ENCODE results near the gene ARMH3. TPM values are rescaled to one million over a fixed set of nuclear protein-coding genes. Genes with fewer than 3 reads are reported as not detected.
A peak's percentile ranks its signal among the peaks of the same experiment; 100 is the strongest.
"Not testable (repeated sequence)": the region's sequence is repeated elsewhere in the genome, so short reads cannot be mapped to it uniquely, and the experiment has no call there.

The ARMH3 gene
- total and polyA plus RNA-seq, 2 experiments from 2014 or later: 8.7 to 11.1 TPM

GRCh38 chr10:102059987-102060386 lies 4.0 kb upstream of the ARMH3 start (continued):
- TF ChIP-seq, protein P1, sequence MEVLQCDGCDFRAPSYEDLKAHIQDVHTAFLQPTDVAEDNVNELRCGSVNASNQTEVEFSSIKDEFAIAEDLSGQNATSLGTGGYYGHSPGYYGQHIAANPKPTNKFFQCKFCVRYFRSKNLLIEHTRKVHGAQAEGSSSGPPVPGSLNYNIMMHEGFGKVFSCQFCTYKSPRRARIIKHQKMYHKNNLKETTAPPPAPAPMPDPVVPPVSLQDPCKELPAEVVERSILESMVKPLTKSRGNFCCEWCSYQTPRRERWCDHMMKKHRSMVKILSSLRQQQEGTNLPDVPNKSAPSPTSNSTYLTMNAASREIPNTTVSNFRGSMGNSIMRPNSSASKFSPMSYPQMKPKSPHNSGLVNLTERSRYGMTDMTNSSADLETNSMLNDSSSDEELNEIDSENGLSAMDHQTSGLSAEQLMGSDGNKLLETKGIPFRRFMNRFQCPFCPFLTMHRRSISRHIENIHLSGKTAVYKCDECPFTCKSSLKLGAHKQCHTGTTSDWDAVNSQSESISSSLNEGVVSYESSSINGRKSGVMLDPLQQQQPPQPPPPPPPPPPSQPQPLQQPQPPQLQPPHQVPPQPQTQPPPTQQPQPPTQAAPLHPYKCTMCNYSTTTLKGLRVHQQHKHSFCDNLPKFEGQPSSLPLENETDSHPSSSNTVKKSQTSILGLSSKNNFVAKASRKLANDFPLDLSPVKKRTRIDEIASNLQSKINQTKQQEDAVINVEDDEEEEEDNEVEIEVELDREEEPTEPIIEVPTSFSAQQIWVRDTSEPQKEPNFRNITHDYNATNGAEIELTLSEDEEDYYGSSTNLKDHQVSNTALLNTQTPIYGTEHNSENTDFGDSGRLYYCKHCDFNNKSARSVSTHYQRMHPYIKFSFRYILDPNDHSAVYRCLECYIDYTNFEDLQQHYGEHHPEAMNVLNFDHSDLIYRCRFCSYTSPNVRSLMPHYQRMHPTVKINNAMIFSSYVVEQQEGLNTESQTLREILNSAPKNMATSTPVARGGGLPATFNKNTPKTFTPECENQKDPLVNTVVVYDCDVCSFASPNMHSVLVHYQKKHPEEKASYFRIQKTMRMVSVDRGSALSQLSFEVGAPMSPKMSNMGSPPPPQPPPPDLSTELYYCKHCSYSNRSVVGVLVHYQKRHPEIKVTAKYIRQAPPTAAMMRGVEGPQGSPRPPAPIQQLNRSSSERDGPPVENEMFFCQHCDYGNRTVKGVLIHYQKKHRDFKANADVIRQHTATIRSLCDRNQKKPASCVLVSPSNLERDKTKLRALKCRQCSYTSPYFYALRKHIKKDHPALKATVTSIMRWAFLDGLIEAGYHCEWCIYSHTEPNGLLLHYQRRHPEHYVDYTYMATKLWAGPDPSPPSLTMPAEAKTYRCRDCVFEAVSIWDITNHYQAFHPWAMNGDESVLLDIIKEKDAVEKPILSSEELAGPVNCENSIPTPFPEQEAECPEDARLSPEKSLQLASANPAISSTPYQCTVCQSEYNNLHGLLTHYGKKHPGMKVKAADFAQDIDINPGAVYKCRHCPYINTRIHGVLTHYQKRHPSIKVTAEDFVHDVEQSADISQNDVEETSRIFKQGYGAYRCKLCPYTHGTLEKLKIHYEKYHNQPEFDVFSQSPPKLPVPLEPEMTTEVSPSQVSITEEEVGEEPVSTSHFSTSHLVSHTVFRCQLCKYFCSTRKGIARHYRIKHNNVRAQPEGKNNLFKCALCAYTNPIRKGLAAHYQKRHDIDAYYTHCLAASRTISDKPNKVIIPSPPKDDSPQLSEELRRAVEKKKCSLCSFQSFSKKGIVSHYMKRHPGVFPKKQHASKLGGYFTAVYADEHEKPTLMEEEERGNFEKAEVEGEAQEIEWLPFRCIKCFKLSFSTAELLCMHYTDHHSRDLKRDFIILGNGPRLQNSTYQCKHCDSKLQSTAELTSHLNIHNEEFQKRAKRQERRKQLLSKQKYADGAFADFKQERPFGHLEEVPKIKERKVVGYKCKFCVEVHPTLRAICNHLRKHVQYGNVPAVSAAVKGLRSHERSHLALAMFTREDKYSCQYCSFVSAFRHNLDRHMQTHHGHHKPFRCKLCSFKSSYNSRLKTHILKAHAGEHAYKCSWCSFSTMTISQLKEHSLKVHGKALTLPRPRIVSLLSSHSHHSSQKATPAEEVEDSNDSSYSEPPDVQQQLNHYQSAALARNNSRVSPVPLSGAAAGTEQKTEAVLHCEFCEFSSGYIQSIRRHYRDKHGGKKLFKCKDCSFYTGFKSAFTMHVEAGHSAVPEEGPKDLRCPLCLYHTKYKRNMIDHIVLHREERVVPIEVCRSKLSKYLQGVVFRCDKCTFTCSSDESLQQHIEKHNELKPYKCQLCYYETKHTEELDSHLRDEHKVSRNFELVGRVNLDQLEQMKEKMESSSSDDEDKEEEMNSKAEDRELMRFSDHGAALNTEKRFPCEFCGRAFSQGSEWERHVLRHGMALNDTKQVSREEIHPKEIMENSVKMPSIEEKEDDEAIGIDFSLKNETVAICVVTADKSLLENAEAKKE (CRISPR knock-in tag; IDR thresholded peaks at IDR 0.05): no peak

- peak overlapping the region; percentile 98 for H3K4me3 Mint-ChIP-seq
- not testable (repeated sequence) for H4K20me1 ChIP-seq (replicated peaks; ENCODE audit: insufficient read depth); H3K36me3 ChIP-seq (ENCODE audit: insufficient read depth); H3K9me2 ChIP-seq (ENCODE audit: insufficient read depth); DNase-seq (ENCODE audit: low spot score); H3K27me3 Mint-ChIP-seq (ENCODE audit: insufficient read depth, low read depth, poor library complexity); H3K4me1 ChIP-seq (ENCODE audit: insufficient read depth); H3K9me3 Mint-ChIP-seq; H3K36me3 Mint-ChIP-seq (ENCODE audit: low read depth); H3F3A ChIP-seq (replicated peaks; ENCODE audit: low read depth); H3K27me3 ChIP-seq (ENCODE audit: insufficient read depth)
- peak overlapping the region; percentile 94 for H3K27ac Mint-ChIP-seq
- Histone ChIP-seq H3K79me2 (replicated peaks; ENCODE audit: insufficient read depth) (peaks cover 50% of the 10 kb centered on the region), H3K27ac (ENCODE audit: low read depth) (peak overlapping the region; percentile 92), H3K4me2 (peak overlapping the region; percentile 100), H3K4me3 (peak overlapping the region; percentile 98), H2AFZ (peak overlapping the region; percentile 92)
- H3K4me1 Mint-ChIP-seq: peaks cover 13% of the 10 kb centered on the region; the same call in 2 of the 3 replicates
- peak; percentile 10; the same call in 2 of the 3 replicates for ATAC-seq
Measured at GRCh38 chr10:102054881-102055646, 909 bp downstream of the ARMH3 start.

- no peaks in the 10 kb centered on the region for H3K4me1 ChIP-seq (ENCODE audit: insufficient read depth)
- DNase-seq (ENCODE audit: low spot score) (no peak), ATAC-seq (no peak)
- Mint-ChIP-seq H3K9me3 (no peaks in the 10 kb centered on the region), H3K27ac (no peak overlapping the region; the same call in 1 of the 2 replicates), H3K36me3 (ENCODE audit: low read depth) (no peaks in the 10 kb centered on the region), H3K4me3 (no peak overlapping the region), H3K4me1 (peaks cover 9% of the 10 kb centered on the region; the same call in 2 of the 3 replicates), H3K27me3 (ENCODE audit: insufficient read depth, low read depth, poor library complexity) (peaks cover 1% of the 10 kb centered on the region)
- no peak overlapping the region for H3K4me3 ChIP-seq
- no peaks in the 10 kb centered on the region for H3F3A ChIP-seq (replicated peaks; ENCODE audit: low read depth)
- no peak overlapping the region for H2AFZ ChIP-seq
- no peaks in the 10 kb centered on the region for H3K9me2 ChIP-seq (ENCODE audit: insufficient read depth)
- no peaks in the 10 kb centered on the region for H3K27me3 ChIP-seq (ENCODE audit: insufficient read depth)
- TF ChIP-seq EZH2 (IDR thresholded peaks at IDR 0.05; ENCODE audit: low read depth, unreplicated experiment): no peak
- peaks cover 10% of the 10 kb centered on the region; the same call in 1 of the 2 replicates for H4K20me1 ChIP-seq (replicated peaks; ENCODE audit: insufficient read depth)
- H3K36me3 ChIP-seq (ENCODE audit: insufficient read depth): no peaks in the 10 kb centered on the region
- no peak overlapping the region for H3K4me2 ChIP-seq
- peaks cover 84% of the 10 kb centered on the region for H3K79me2 ChIP-seq (replicated peaks; ENCODE audit: insufficient read depth)
- no peak overlapping the region for H3K27ac ChIP-seq (ENCODE audit: low read depth)
Measured at GRCh38 chr10:102046095-102046494, 9.9 kb downstream of the ARMH3 start.
